DOHH2 (cell line): Measurements from ENCODE around the gene RARA.

Experiments used
- H3F3A ChIP-seq: fragments of 200-600 bp; sonication (generic), shearing (Covaris generic); 2 replicates; pipeline ENCODE4 v1.6.0; 2016; ENCODE audit warnings: antibody characterized with exemption, mild to moderate bottlenecking; ENCODE audit not compliant: control insufficient read depth, insufficient read depth
- H3K27ac ChIP-seq: fragments of 200-600 bp; sonication (generic); 2 replicates; pipeline ENCODE4 v1.5.1; 2014; ENCODE audit warnings: low read depth, mild to moderate bottlenecking, low read length, moderate library complexity
- H3K27me3 ChIP-seq: fragments of 200-600 bp; sonication (generic); 2 replicates; pipeline ENCODE4 v1.6.1; 2014; ENCODE audit warnings: mild to moderate bottlenecking, low read length, mixed read lengths; ENCODE audit not compliant: control insufficient read depth
- H3K36me3 ChIP-seq: fragments of 200-600 bp; sonication (generic); 2 replicates; pipeline ENCODE4 v1.6.1; 2014; ENCODE audit warnings: mild to moderate bottlenecking, low read length, moderate library complexity, mixed read lengths; ENCODE audit not compliant: control insufficient read depth
- H3K4me1 ChIP-seq: fragments of 200-600 bp; sonication (generic); 2 replicates; pipeline ENCODE4 v1.6.1; 2014; ENCODE audit warnings: mild to moderate bottlenecking, low read length, mixed read lengths; ENCODE audit not compliant: control insufficient read depth
- H3K4me2 ChIP-seq: fragments of 200-600 bp; sonication (generic); 2 replicates; pipeline ENCODE4 v1.6.0; 2014; ENCODE audit warnings: mild to moderate bottlenecking, low read length, moderate library complexity
- H3K4me3 ChIP-seq: fragments of 200-600 bp; sonication (generic); 2 replicates; pipeline ENCODE4 v1.5.1; 2014; ENCODE audit warnings: mild to moderate bottlenecking, low read length, mixed read lengths
- H3K79me2 ChIP-seq: fragments of 200-600 bp; sonication (generic); 2 replicates; pipeline ENCODE4 v1.6.1; 2014; ENCODE audit warnings: mild to moderate bottlenecking, low read length, mixed read lengths; ENCODE audit not compliant: control insufficient read depth
- H3K9me2 ChIP-seq: fragments of 200-600 bp; sonication (generic); replicated peaks from 2 replicates; pipeline ENCODE4 v1.6.1; 2014; ENCODE audit warnings: mild to moderate bottlenecking, low read length, mixed read lengths; ENCODE audit not compliant: control insufficient read depth
- H3K9me3 ChIP-seq: fragments of 200-600 bp; sonication (generic); 2 replicates; pipeline ENCODE4 v1.6.1; 2014; ENCODE audit warnings: antibody characterized with exemption, low read length, mixed read lengths; ENCODE audit not compliant: control insufficient read depth, insufficient read depth
- H4K20me1 ChIP-seq: fragments of 200-600 bp; sonication (generic); 2 replicates; pipeline ENCODE4 v1.6.0; 2014; ENCODE audit warnings: low read depth, mild to moderate bottlenecking, antibody characterized with exemption, low read length, moderate library complexity; ENCODE audit not compliant: control insufficient read depth, insufficient read depth
- CTCF ChIP-seq: fragments of 200-600 bp; sonication (generic); IDR thresholded peaks from one replicate; pipeline ENCODE4 v1.5.1; 2014; ENCODE audit warnings: antibody characterized with exemption, mild to moderate bottlenecking, low read depth, low read length; ENCODE audit not compliant: poor library complexity, severe bottlenecking
- EZH2phosphoT487 ChIP-seq: fragments of 200-600 bp; sonication (generic); IDR thresholded peaks from 2 replicates; pipeline ENCODE4 v1.6.1; 2017; ENCODE audit warnings: borderline replicate concordance, mild to moderate bottlenecking, antibody characterized with exemption, low read length, moderate library complexity, mixed read lengths

RARA gene

GRCh38 chr17:40364121-40364861, 55.3 kb downstream of the RARA start, which contains the start of gene GJD3:
GJD3 (minus strand) TSS chr17:40364737; CDS start chr17:40363815, 922 bp downstream.
- Histone ChIP-seq H3K27me3 (no peaks in the 10 kb centered on the region), H3K36me3 (no peaks in the 10 kb centered on the region), H3K79me2 (no peaks in the 10 kb centered on the region), H3K9me3 (no peaks in the 10 kb centered on the region), H3K9me2 (no peaks in the 10 kb centered on the region), H4K20me1 (no peaks in the 10 kb centered on the region), H3K4me2 (no peak within 1 kb of the TSS), H3K4me1 (peaks cover 9% of the 10 kb centered on the region), H3F3A (no peaks in the 10 kb centered on the region), H3K4me3 (no peak within 1 kb of the TSS), H3K27ac (no peak within 1 kb of the TSS)
- no peak for TF ChIP-seq EZH2phosphoT487
- no peak for TF ChIP-seq CTCF

GRCh38 chr17:40364906-40365305, 55.9 kb downstream of the RARA start:
- Histone ChIP-seq H3K4me2 (no peak overlapping the region), H3K4me3 (no peak overlapping the region)
- TF ChIP-seq EZH2phosphoT487 (no peak), CTCF (no peak)

GRCh38 chr17:40366076-40366860, 57.3 kb downstream of the RARA start:
- Histone ChIP-seq H3K36me3 (no peaks in the 10 kb centered on the region), H3K4me3 (no peak overlapping the region), H3K27me3 (no peaks in the 10 kb centered on the region), H3K27ac (no peak overlapping the region), H3K9me2 (no peaks in the 10 kb centered on the region), H3F3A (no peaks in the 10 kb centered on the region), H3K4me2 (no peak overlapping the region), H3K79me2 (no peaks in the 10 kb centered on the region), H4K20me1 (no peaks in the 10 kb centered on the region), H3K4me1 (peaks cover 12% of the 10 kb centered on the region), H3K9me3 (no peaks in the 10 kb centered on the region)
- TF ChIP-seq CTCF (no peak), EZH2phosphoT487 (no peak)

More at GRCh38 chr17:40364906-40365305, 55.9 kb downstream of the RARA start:
- Histone ChIP-seq H3K9me2 (no peaks in the 10 kb centered on the region), H3K27me3 (no peaks in the 10 kb centered on the region), H3F3A (no peaks in the 10 kb centered on the region), H3K9me3 (no peaks in the 10 kb centered on the region), H4K20me1 (no peaks in the 10 kb centered on the region), H3K27ac (no peak overlapping the region), H3K4me1 (peaks cover 8% of the 10 kb centered on the region), H3K36me3 (no peaks in the 10 kb centered on the region), H3K79me2 (no peaks in the 10 kb centered on the region)
